GM23248 (cell line): ENCODE results near the gene HNF4A. TPM values are rescaled to one million over a fixed set of nuclear protein-coding genes. Genes with fewer than 3 reads are reported as not detected.

ENCODE experiments used
- DNase-seq: peaks from one replicate; pipeline ENCODE4 v3.0.0-alpha.2; 2015
- H2AFZ ChIP-seq: fragments of 200-600 bp; sonication (generic); 2 replicates; pipeline ENCODE4 v1.6.1; 2016; ENCODE audit warnings: antibody characterized with exemption
- H3F3A ChIP-seq: fragments of 200-600 bp; sonication (generic); 2 replicates; pipeline ENCODE4 v1.6.1; 2016; ENCODE audit warnings: mild to moderate bottlenecking, antibody characterized with exemption, mixed run types; ENCODE audit not compliant: insufficient read depth
- H3K27ac ChIP-seq: fragments of 200-600 bp; sonication (generic); 2 replicates; pipeline ENCODE4 v1.5.1; 2016; ENCODE audit warnings: mild to moderate bottlenecking
- H3K27me3 ChIP-seq: fragments of 200-600 bp; sonication (generic); replicated peaks from 2 replicates; pipeline ENCODE4 v1.6.1; 2016; ENCODE audit warnings: mild to moderate bottlenecking; ENCODE audit not compliant: insufficient read depth
- H3K36me3 ChIP-seq: fragments of 200-600 bp; sonication (generic); 2 replicates; pipeline ENCODE4 v1.6.1; 2016; ENCODE audit warnings: low read depth, mild to moderate bottlenecking
- H3K4me1 ChIP-seq: fragments of 200-600 bp; sonication (generic); 2 replicates; pipeline ENCODE4 v1.6.1; 2016; ENCODE audit warnings: mild to moderate bottlenecking; ENCODE audit not compliant: insufficient read depth
- H3K4me2 ChIP-seq: fragments of 200-600 bp; sonication (generic); one replicate; pipeline ENCODE4 v1.6.1; 2016; ENCODE audit warnings: mild to moderate bottlenecking; ENCODE audit not compliant: unreplicated experiment
- H3K4me3 ChIP-seq: fragments of 200-600 bp; sonication (generic); 2 replicates; pipeline ENCODE4 v1.5.1; 2016; ENCODE audit warnings: mild to moderate bottlenecking
- H3K79me2 ChIP-seq: fragments of 200-600 bp; sonication (generic); 2 replicates; pipeline ENCODE4 v1.6.1; 2016; ENCODE audit warnings: mild to moderate bottlenecking; ENCODE audit not compliant: insufficient read depth
- H3K9ac ChIP-seq: fragments of 200-600 bp; sonication (generic); 2 replicates; pipeline ENCODE4 v1.6.1; 2016; ENCODE audit warnings: mild to moderate bottlenecking
- H3K9me2 ChIP-seq: fragments of 200-600 bp; sonication (generic); 2 replicates; pipeline ENCODE4 v1.6.1; 2016; ENCODE audit warnings: mixed run types, mild to moderate bottlenecking, moderate library complexity; ENCODE audit not compliant: insufficient read depth
- H3K9me3 ChIP-seq: fragments of 200-600 bp; sonication (generic); one replicate; pipeline ENCODE4 v1.6.1; 2017; ENCODE audit warnings: low read depth
- H4K20me1 ChIP-seq: fragments of 200-600 bp; sonication (generic); 2 replicates; pipeline ENCODE4 v1.6.0; 2016; ENCODE audit not compliant: insufficient read depth
- EZH2 ChIP-seq: fragments of 200-600 bp; sonication (generic); IDR thresholded peaks from 2 replicates; pipeline ENCODE4 v1.6.1; 2018; ENCODE audit warnings: antibody characterized with exemption, mild to moderate bottlenecking; ENCODE audit not compliant: insufficient read depth, poor library complexity, severe bottlenecking
- EZH2phosphoT487 ChIP-seq: fragments of 200-600 bp; sonication (generic); IDR thresholded peaks from 2 replicates; pipeline ENCODE4 v1.6.1; 2018; ENCODE audit warnings: antibody characterized with exemption, moderate library complexity, mild to moderate bottlenecking, low read depth; ENCODE audit not compliant: insufficient read depth
- WGBS, 2 experiments: methylation state at CpG; one replicate each; pipeline ENCODE4 v1.1.6; 2015 to 2017; ENCODE audit warnings: low lambda C conversion rate in 2 of 2, low coverage in 1 of 2; ENCODE audit errors: missing lambda C conversion rate in 2 of 2; 5-methylcytosine and 5-hydroxymethylcytosine counted together
- in situ Hi-C: fragments of 300-500 bp; cut with MboI; formaldehyde crosslinking; loops from 2 replicates; pipeline ENCODE4 v1.15.0; 2020
- polyA plus RNA-seq: library from polyadenylated mRNA; unstranded; fragments of >200 nt; fragmentation: Nextera tagmentation; extraction: Ambion mirVana; gene quantifications from 2 replicates; pipeline ENCODE4 v1.2.1, GENCODE V29; 2016
- total RNA-seq: library from RNA; depleted of rRNA; stranded (reverse); fragments of >200 nt; shearing (Covaris generic); gene quantifications from 2 replicates; pipeline ENCODE4 v1.2.3, GENCODE V29; 2014

HNF4A gene
- total and polyA plus RNA-seq, 2 experiments from 2014 or later, result not detected

- 85 to 94% methylated on average over 2 of the region's 2 CpGs for WGBS, 2 experiments
These were observed 55.1 kb downstream of the HNF4A start for GRCh38 chr20:44410583-44411019.

GRCh38 chr20:44411020-44411756 is 55.7 kb downstream of the HNF4A start:
- no peaks in the 10 kb centered on the region for H3K79me2 ChIP-seq
- H3K4me2 ChIP-seq, result no peak overlapping the region
- in situ Hi-C loops, result no loop called here
- H3K9me3 ChIP-seq, result no peaks in the 10 kb centered on the region
- H3K27ac ChIP-seq, result no peak overlapping the region
- no peak overlapping the region for H3K4me3 ChIP-seq
- no peak overlapping the region for H2AFZ ChIP-seq
- no peak for DNase-seq
- H3F3A ChIP-seq, result 0 out of 2 replicates have a peak, but pooled peaks cover 10% of the 10 kb centered on the region
- peaks cover 14% of the 10 kb centered on the region for H3K4me1 ChIP-seq
- H3K9me2 ChIP-seq, result no peaks in the 10 kb centered on the region
- H3K27me3 ChIP-seq, result peaks cover 10% of the 10 kb centered on the region
- no peaks in the 10 kb centered on the region for H4K20me1 ChIP-seq
- TF ChIP-seq EZH2phosphoT487 (no peak), EZH2 (no peak)
- no peaks in the 10 kb centered on the region for H3K36me3 ChIP-seq
- 80% methylated on average over 23 to 28 of the region's 28 CpGs for WGBS, 2 experiments
- no peak overlapping the region for H3K9ac ChIP-seq

More at GRCh38 chr20:44410583-44411019, 55.1 kb downstream of the HNF4A start:
- H3K79me2 ChIP-seq, result no peaks in the 10 kb centered on the region
- H3K4me1 ChIP-seq, result peaks cover 14% of the 10 kb centered on the region
- TF ChIP-seq EZH2phosphoT487, result no peak
- no peaks in the 10 kb centered on the region for H4K20me1 ChIP-seq
- H3K9ac ChIP-seq, result no peak overlapping the region
- H3K9me2 ChIP-seq, result no peaks in the 10 kb centered on the region
- DNase-seq, result no peak
- H2AFZ ChIP-seq, result no peak overlapping the region
- no peak overlapping the region for H3K4me2 ChIP-seq
- H3K4me3 ChIP-seq, result no peak overlapping the region
- 0 out of 2 replicates have a peak, but pooled peaks cover 10% of the 10 kb centered on the region for H3F3A ChIP-seq
- no peak overlapping the region for H3K27ac ChIP-seq
- no peaks in the 10 kb centered on the region for H3K9me3 ChIP-seq
- in situ Hi-C loops, result no loop called here
- H3K36me3 ChIP-seq, result no peaks in the 10 kb centered on the region
- H3K27me3 ChIP-seq, result peaks cover 10% of the 10 kb centered on the region

GRCh38 chr20:44411757-44412401 is 56.4 kb downstream of the HNF4A start:
- Histone ChIP-seq H3K79me2 (no peaks in the 10 kb centered on the region), H3K9me3 (no peaks in the 10 kb centered on the region), H3K4me3 (no peak overlapping the region), H3K4me1 (peaks cover 14% of the 10 kb centered on the region), H3K27ac (no peak overlapping the region), H3K4me2 (no peak overlapping the region), H2AFZ (no peak overlapping the region), H3K27me3 (peaks cover 13% of the 10 kb centered on the region), H3K9ac (no peak overlapping the region), H3K36me3 (no peaks in the 10 kb centered on the region), H3K9me2 (no peaks in the 10 kb centered on the region), H4K20me1 (no peaks in the 10 kb centered on the region), H3F3A (0 out of 2 replicates have a peak, but pooled peaks cover 10% of the 10 kb centered on the region)
- 64 to 72% methylated on average over 10 of the region's 10 CpGs for WGBS, 2 experiments
- no peak for DNase-seq
- in situ Hi-C loops, result no loop called here
- TF ChIP-seq EZH2phosphoT487 (no peak), EZH2 (no peak)

GRCh38 chr20:44412402-44413144 is 57.1 kb downstream of the HNF4A start:
- DNase-seq, result peak; percentile 22
- Histone ChIP-seq H3K27me3 (peaks cover 20% of the 10 kb centered on the region), H3K79me2 (no peaks in the 10 kb centered on the region), H3K4me1 (peaks cover 10% of the 10 kb centered on the region), H3K9me3 (no peaks in the 10 kb centered on the region), H3K9ac (no peak overlapping the region), H3K4me2 (no peak overlapping the region), H3K9me2 (no peaks in the 10 kb centered on the region), H4K20me1 (no peaks in the 10 kb centered on the region), H3K4me3 (no peak overlapping the region), H3F3A (0 out of 2 replicates have a peak, but pooled peaks cover 10% of the 10 kb centered on the region), H3K36me3 (no peaks in the 10 kb centered on the region), H3K27ac (no peak overlapping the region), H2AFZ (no peak overlapping the region)
- WGBS, 2 experiments, result 59 to 63% methylated on average over 24 of the region's 24 CpGs
- in situ Hi-C loops, result no loop called here
- no peak for TF ChIP-seq EZH2
